ENCODE data around the gene SH2B2.

Gene SH2B2

DNA sequence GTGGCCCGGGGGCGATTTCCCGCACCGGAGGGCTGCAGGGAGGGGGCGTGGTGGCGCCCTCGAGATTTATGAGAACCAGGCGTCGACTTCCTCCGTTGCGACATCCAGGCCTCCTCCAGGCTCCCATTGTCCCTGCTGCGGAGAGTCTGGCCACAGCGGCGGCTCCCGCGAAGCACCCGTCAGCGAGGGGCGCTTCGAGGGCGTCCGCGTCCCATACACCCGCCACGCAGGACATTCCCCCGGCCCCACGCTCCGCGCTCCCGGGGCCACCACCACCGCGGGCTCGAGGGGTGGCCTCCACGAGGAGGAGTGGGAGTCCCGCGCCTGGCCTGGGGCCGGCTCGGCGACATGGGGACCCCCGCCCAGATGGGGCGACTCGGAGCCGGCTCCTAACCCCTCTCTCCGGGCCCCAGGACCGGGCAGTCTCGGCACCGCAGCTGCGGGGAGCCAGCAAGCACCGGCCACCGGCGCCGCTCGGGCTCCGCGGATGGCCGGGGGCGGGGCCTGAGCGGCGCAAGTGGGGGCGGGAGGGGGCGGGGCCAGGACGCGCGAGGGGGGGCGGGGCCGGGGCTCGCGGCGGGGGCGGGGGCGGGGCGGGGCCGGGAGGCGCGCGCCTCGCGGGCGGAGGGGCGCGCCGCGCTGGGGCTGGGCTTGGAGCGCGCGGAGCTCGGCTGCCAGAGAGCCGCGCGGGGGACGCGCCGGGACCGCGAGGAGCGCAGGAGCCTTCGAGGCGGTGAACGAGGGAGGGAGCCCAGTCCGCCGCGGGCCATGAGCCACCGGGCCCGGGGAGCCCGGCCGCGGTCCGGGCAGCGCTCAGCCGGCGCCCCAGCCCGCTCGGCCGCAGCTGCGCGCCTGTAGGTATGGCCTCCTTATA, at the start of gene SH2B2:
TSS of gene SH2B2 (plus strand) at position 632 of the 874 bp plus-strand sequence. CDS start 13,683 bp downstream, outside the sequence.
- DNase-seq, result peak; percentile 93

DNA sequence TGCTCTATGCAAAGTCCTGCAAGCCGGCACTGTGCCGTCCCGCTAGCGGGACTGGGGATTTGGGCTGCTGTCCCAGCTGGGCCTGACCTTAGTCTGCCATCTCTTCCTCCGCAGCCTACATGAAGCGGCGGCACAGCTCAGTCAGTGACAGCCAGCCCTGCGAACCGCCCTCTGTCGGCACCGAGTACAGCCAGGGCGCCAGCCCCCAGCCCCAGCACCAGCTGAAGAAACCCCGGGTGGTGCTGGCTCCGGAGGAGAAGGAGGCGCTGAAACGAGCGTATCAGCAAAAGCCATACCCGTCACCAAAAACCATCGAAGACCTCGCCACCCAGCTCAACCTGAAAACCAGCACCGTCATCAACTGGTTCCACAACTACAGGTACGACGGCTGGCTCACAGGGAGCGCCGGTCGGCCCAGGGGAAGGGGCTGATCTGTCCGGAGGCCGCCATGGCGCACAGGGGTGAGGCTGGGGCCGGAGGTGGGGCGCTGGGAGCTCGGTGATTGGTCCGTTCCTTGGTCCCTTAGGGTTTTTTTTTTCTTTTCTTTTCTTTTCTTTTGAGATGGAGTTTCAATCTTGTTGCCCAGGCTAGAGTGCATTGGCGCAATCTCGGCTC, 47.4 kb upstream of the SH2B2 start:
- no peak for DNase-seq

DNA sequence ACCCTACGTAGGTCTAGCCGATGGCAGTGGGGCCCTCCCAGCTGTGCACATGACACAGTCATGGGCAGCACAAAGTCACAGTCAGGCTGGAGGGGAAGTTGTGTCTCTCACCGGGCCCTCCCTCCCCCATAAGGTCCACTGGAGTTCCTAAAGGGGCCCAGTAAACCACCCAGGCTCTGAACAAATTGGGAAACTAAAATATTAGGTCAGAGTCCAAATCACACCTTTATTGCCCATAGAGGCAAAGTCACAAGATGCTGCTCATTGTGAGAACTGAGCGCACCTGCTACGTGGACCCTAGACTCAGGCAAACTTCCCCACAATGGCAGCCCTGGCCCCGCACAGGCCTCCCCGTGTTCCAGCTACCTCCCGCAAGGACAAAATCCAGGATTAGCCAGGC, 45.2 kb upstream of the SH2B2 start:
- DNase-seq, result no peak

DNA sequence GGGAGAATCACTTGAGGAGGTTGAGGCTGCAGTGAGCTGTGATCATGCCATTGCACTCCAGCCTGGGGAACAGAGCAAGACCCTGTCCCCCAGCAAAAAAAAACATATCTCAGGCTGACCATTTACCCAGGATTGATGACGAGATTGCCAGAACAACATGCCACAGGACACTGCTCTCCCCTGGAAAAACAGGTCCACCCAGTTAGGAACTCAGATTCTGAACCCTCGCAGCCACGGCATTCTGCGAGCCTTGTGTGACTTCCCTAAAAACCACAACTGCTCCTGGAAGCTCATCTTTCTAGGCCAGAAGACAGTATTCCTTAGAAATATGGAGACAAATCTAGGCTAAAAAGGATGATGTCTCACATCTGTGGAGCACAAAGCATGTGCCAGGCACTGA, 42.1 kb upstream of the SH2B2 start:
- DNase-seq, result no peak

DNA sequence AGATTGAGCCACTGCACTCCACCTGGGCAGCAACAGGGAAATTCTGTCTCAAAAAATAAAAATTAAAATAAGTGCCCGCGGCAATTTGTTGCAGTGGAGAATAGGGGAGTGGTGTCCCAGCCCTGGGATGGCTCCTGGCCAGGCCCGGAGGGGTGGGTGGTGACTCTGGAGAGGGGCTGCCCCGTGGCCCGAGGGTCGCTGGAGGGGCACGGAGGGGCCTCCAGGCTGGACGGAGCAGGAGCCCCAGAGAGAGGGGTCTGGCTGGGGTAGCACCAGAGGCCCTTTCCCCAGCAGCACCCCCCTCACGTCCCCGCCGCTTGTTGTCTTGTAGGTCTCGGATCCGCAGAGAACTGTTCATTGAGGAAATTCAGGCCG, 38.6 kb upstream of the SH2B2 start:
- no peak for DNase-seq

DNA sequence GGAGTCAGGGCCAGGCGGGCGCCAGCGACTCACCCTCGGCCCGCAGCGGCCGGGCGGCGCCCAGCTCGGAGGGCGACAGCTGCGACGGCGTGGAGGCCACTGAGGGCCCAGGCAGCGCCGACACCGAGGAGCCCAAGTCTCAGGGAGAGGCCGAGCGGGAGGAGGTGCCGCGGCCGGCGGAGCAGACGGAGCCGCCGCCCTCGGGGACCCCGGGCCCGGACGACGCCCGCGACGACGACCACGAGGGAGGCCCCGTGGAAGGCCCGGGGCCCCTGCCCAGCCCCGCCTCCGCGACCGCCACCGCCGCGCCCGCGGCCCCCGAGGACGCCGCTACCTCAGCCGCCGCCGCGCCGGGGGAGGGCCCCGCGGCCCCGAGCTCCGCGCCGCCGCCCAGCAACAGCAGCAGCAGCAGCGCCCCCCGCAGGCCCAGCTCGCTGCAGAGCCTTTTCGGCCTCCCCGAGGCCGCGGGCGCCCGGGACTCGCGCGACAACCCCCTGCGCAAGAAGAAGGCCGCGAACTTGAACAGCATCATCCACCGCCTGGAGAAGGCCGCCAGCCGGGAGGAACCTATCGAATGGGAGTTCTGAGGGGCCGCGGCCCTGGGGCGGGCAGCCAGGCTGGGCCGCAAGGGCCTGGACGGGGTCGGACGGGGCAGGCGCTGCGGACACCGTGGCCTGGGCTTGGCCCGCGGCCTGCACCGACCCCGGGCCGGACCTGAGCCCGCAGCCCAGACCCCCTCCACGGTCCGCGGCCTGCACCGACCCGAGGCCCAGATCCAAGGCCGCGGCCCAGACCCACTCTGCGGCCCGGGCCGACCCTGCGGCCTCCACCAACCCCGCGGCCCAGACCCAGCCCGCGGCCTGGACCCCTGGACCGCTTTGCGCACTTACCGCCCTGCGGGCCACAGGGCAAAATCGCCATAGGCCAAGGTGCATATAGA, 37.9 kb upstream of the SH2B2 start:
- no peak for DNase-seq

DNA sequence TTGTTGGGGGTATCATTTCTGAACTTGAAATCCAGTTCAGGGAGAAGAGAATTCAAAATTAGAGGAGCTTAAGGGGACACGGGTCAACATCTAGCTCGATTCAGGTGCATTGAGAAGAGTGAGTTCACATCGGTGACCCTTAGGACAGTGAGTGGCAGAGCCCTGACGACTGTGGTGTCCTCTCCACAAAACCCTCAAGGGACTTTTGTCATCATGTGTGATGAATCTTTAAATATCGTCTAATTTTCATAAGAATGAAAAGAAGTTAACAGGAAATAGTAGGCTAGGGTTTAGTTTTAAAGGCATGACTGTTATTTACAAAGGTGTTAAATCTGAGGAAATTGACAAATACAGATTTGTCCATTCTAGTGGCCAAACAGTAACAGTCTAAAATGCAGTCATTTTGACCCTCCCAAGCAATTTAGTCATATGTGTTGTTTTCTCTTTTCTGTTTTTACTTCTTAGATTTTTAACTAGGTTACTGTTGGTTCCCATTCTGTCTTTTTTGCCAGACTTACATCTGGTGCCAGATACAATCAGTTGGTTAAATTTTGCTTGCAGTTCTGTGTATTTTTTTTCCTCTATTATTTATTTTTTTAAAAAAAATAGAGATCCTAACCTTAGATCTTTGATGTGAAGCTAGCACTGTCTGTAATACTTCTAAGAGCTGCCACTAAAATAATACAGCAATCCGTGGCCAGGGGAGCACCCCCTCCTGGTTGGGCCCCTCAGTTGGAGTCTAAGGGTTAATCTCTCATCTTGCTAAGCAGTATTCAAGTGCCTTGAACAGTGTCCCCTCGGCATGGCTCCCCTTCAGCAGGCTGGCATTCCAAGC, 34.9 kb upstream of the SH2B2 start:
- no peak for DNase-seq

DNA sequence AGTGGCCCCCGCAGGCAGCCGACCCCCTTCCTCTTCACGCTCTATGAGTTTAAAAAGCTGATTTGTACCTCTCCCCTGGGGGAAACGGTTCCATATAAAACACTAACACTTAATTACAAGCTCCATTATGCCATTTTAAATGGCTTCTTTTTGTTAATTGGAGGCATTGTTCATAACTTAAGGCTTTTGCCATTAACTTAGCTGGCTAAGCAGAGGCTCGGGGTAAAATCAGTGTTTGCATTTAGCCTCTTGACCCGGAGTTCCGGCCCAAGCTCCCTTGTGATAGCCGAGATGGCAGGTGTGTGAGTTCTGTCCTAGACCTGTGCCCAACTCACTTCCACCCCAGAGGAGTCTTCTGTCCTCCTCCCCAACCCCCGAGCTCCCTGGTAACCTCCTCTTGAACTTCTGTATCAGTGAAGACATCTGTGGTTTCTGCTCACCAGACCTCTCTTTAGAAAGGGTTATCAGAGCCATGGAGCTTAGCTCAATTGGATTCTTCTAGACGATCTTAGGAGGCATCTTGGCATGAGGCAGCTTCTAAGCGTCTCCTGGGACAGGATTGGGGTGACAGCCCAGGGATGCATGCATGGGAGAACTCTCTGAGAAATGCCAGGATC, 34.2 kb upstream of the SH2B2 start:
- DNase-seq, result no peak

DNA sequence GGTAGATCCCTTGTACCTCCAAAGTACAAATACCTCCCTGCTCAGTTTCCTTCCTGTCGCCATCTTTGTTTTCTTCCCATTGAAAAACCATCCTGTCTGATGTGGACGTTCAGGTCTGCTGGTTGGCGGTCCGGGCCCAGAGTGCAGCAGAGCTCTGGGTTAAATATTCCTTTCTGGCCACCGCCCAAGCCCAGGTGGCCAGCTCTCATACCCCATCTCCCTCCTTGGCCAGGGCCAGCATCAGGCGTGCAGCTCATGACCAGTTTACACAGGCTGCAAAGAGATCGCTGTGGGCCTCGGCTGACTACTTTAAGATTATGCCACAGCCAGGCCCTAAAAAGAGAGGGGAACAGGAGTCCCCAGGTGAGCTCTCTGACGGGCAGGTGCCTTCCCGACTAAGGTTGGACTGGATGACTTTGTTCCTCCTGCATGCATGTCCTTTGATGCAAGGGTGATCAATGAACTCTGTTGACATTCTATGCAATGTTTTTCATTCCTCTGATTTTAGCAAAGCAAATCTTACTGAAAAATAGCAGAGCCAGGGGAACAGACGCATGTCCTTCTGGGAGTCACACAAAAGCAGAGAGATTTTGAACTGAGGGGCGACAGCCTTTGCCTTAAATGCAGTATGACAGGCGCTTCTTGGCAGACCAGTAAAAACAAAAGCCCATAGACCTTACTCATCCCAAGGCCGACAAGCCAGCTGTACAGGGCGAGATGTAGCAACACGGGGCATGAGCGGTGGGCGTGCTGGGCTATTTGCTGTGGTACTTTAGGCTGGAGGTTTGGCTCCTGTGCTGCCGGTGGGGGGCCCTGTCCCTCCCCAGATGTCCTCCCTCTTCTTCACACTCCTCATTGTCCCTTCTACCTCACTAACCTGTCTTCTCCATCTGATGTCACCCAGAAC, 33.3 kb upstream of the SH2B2 start:
- no peak for DNase-seq

DNA sequence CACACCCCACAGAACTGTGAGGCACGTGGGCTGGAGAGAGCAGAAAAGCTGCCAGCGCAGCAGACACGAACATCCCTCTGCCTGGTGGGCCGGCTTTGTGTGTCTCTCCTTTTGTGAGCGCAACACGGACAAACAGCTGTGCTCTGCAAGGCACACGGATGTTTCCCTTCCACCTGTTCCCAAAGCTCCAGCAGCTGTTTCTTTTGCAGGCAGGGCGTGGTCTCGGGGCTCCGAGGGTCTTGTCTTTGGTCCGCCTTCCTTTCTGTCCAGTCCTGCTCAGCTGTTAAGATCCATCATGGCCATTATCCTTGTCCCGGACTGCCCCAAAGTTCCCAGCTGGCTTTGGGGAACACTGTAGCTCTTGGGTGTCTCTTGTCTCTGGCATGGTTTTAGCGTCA, 32.7 kb upstream of the SH2B2 start:
- DNase-seq, result no peak

DNA sequence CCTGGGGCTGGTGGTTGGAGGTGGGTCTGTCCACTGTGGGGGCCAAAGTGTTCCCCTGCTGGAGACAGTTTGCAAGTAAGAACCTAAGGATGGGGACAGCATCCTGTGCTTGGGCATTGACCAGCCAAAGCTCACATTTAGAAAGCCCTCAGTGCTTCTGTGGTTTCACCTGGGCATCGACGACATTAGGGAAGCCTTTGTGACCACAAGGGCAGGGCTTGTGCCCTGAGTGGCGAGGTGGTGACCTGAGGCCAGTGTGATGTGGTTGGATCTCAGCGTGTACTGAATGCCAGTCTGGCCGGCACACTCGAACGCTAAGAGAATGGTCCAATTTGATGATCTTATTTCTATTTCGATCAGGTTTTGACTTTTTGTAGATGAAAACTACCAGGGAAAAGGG, 32.1 kb upstream of the SH2B2 start:
- DNase-seq, result no peak

DNA sequence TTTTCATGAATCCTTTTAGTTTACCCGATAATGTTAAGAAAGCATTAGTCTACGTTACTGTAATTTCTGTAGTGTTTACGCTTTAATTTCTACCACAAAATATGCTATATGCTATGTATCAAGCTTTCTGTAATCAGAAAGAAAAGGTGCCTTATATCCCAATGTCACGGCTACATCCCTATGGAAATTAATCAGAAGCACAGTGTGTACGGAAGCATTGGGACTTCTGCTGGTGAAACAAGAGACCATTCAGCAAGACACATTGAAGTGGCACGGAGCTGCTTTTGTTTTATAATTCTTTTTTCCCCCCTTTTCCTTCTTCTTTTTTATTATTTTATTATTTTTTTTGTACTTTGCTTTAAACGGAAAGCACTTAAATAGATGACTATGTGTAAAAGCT, 31.2 kb upstream of the SH2B2 start:
- DNase-seq, result no peak

DNA sequence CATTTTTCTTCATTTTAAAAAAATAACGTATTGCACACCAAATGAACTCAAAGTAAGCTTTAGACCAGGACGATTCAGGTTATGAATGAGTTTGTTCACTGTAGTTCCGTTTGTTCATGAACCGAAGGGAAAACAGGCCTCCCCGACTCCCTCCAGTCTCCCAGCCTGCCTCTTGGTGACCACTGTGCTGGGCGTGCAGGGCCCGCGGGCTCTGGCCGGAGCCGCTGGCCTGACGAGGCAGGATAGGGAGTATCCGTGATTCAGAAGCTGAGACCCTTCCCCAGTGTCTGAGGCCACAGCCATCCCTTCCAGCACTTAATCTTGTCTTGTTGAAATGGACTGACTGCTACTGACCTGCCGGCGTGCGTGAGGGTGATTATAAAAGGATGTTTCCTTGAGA, 30.8 kb upstream of the SH2B2 start:
- DNase-seq, result no peak

DNA sequence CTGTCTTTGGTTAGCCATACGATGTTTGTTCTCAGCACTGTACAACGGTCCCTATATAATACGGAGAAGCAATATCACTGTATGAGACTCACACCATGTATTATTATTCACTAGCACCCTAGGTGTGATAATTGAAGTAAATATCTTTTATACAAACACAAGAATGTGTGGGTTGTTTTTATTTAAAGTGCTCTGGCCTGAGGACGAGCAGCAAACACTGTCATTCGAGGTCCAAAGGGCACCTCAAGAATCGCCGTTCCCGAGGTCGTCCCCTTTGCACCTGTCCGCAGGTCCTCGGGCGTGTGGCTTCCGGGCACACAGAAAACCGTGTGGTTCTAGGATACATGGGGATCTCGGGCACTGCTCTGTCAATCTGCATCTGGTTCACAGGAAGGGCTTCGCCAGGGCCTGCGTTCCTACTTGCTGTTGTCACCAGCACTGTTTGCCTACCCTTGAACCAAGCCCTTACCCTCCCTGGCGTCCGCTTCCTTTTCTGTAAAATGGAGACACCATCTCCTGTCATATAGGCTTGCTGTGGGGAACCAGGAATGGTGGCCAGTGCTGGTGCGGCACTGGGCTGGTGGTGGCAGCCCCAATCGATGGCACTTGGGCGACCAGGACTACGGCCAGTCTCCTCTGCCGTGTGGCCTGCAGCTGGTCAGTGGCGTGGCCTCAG, 28.5 kb upstream of the SH2B2 start:
- peak; percentile 53 for DNase-seq

DNA sequence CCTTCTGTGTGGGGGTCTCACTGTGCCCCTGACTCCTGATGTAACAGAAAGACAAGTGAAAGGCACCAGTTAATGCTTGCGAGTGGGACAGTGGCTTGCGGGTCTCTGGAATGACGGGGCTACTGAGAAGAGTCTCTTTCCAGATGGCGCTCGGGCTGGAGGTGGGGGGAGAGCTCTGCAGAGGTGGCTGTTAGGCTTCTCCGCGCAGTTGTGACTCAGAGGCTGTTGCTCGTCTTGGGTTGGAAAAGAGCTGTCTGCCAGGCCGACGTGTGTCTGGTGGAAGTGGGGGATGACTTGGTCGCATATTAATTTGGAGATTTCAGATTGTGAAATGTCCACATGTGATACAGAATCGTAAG, 27.9 kb upstream of the SH2B2 start:
- no peak for DNase-seq

DNA sequence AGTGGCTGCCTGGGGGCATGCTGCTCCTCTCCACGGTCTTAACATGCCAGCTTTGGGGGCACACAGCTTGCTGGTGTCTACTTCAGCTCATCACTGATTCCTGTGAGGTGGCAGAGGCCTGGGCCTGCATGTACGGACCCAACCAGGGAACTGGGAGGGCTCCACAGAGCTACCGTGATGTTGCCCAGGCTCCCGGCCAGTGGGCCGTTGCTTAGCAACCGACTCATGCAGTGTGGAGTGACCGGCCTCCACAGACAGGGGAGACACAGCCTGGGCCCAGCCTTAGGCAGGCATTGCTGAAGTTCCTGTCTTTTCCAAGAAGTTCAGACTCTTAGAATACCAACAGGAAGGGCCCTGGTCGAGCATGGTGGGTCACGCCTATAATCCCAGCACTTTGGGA, 25.8 kb upstream of the SH2B2 start:
- peak; percentile 41 for DNase-seq

DNA sequence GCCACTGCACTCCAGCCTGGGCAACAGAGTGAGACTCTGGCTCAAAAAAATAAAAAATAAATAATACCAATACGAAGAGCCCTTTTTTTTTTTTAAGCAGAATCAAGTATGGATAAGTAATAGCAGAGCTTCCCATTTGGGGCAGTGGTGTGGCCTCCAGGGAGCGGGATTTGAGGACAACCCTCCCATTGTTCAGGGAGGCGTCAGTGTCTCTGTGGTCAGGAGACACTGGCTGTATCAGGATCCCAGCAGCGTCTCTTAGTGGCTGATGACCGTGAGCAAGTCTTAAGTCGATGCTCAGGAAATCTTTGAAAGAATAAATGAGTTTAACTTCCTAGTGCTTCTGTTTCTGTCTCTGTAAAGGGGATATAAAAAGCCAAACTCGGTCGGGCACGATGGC, 25.2 kb upstream of the SH2B2 start:
- no peak for DNase-seq

DNA sequence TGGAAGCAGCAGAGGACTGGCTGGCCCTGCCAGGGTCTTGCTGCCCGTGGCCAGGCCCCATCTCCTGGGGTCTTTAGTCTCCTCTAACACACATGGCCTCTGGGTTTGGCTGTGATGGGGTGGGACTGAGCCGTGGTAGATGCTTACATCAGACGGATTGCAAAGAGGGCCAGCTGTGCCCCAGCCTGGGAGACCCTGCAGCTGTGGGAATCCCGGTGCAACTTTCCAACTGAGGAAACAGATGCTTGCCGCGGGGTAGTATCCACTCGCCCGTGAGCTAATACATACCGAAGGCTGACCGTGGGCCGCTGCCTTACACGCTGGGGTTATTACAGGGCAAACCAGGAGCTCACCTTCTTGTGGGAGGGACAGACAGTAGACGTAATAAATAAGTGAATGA, 24.1 kb upstream of the SH2B2 start:
- DNase-seq, result no peak

DNA sequence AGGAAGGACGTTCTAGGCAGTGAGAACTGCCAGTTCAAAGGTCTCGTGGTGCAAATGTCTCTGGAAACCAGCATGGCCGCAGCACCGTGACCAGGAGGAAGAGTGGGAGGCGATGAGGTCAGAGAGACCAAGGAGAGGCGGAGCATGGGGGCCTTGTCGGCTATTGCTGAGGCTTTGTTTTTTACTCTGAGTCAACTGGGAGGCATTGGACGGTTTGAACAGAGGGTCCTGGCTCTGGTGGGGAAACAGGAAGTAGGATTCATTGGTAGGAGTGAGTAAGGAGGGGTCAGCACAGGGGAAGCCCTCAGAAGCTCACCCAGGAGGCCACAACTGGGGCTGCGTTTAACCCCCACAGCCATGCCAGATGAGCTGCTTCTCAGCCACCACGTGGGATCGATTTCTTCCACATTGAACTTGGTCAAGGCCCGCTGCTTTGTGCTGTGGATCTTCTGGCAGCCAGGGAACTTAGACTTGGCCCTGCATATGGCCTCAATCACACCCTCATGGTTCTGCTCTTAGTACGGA, 22.2 kb upstream of the SH2B2 start:
- DNase-seq, result no peak

DNA sequence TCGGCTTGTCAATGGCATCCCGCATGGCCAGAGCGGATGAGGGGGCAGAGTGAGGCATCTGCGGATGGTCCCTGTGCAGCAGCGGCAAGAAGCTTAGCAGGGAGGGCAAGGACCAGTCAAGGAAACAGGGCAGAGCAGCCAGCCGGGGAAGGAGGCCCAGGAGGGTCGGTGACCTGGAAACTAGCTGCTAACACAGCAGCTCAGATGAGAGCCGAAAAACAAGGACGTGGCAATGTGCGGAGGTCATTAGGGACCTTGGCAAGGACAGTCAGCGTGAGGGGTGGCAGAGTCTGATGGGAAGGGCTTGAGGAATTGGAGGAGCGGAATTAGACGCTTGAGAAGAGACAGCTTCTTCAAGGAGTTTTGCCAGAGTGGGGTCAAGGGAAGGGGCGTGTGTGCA, 20.1 kb upstream of the SH2B2 start:
- DNase-seq, result no peak
